HG03060 (cell line): ENCODE results near the gene DGCR6.
"Not testable (repeated sequence)": the region's sequence is repeated elsewhere in the genome, so short reads cannot be mapped to it uniquely, and the experiment has no call there.

Experiments used
- ATAC-seq: cut with Tn5 transposase; IDR thresholded peaks from one replicate; pipeline ENCODE4 v1.9.1; 2021; ENCODE audit warnings: low read depth, moderate number of reproducible peaks; ENCODE audit not compliant: unreplicated experiment

DGCR6 gene

GRCh38 chr22:18905540-18906409, at the start of gene DGCR6:
Gene DGCR6, plus strand, starts transcription at chr22:18906320. Its CDS starts 55 bp downstream, at chr22:18906375.
- no peak for ATAC-seq

GRCh38 chr22:18859314-18859713, 46.8 kb upstream of the DGCR6 start:
- not testable (repeated sequence) for ATAC-seq

DNA sequence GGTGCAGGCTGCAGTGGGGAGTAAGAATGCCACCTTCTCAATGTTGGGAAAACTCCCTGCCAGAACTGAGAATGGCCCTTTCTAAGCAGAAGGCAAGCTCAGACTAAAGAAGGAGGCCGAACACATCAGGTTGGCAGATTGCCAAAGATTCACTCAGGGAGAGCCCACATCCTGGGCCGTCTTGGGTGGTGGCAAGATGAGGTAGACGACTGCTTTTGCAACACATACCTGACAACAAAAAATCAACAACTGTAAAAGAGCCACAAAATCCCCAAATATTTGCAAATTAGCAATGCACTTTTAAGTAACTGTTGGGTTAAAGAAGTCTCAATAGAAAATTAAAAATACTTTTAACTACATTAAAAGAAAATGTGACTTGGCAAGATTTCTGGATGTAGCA, 24.9 kb upstream of the DGCR6 start:
- not testable (repeated sequence) for ATAC-seq

DNA sequence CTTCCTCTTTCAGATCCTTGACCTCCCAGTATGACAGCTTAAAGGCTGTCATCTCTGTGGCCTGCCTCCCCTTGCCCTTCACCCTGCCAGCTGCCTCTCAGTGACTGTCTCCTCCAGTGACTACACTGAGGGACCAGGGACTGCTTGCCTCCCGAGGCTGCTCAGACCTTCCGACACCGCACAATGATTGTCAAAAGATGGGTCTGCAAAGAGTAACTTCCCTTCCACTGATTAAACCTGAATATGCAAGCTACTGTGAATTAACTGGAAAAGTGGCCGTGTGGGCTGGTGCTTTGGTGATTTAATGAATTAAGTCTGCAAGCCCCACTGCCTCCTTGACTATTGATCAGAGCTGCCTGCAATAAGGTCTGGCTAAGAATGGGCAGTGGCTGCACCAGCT, 21.7 kb upstream of the DGCR6 start:
- not testable (repeated sequence) for ATAC-seq

DNA sequence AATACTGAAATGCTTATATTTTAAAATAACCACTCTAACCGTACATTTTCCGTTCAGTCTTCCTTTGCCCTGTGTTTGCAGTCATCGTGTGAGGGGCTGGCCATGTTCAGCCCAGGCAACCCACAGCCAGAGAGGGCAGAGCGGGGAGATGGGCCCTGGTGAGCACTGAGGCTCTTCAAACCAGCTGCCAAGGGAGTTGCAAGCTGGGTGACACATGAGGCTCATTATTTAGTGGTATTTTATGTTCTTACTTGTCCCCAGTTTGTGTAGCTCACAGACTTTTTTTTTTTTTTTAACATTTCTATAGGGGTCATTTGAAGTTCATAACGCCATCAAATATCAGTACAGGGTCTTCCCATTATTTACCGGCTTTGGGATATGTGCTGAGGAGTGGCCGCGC, 18.0 kb upstream of the DGCR6 start:
- no peak for ATAC-seq

DNA sequence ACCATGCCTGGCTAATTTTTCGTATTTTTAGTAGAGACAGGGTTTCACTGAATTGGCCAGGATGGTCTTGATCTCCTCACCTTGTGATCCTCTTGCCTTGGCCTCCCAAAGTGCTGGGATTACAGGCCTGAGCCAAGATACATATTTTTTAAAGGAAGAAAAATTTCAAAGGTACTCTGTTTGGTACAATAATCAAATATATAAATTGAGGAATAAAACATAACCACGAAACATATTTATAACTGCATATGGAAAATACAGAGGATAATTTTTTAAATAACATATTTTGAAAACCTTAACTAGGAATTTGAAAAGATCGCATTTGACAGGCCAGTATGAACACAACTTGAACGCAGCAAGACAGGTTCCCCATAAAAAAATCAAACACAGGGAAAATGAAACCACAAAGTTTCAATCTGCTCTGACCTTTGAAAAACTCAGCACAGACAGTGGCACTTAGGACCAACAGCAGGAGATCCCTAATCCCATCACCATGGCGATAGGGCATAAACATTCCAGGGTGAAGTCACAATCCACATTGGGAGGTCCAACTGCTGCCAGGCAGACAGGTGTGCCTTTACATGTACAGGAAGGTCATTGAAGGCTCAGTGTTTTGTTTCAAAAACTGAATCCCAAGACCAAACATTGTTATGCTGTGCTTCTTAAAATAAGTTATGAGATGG, 15.5 kb upstream of the DGCR6 start:
- ATAC-seq: not testable (repeated sequence)

DNA sequence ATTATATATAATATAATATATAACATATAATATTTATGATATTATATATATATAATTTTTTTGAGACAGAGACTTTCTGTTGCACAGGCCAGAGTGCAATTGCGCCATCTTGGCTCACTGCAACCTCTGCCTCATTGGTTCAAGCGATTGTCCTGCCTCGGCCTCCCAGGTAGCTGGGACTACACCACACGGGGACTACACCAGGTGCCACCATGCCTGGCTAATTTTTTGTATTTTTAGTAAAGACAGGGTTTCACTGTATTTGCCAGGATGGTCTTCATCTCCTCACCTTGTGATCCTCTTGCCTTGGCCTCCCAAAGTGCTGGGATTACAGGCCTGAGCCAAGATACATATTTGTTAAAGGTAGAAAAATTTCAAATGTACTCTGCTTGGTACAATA, 12.3 kb upstream of the DGCR6 start:
- not testable (repeated sequence) for ATAC-seq

DNA sequence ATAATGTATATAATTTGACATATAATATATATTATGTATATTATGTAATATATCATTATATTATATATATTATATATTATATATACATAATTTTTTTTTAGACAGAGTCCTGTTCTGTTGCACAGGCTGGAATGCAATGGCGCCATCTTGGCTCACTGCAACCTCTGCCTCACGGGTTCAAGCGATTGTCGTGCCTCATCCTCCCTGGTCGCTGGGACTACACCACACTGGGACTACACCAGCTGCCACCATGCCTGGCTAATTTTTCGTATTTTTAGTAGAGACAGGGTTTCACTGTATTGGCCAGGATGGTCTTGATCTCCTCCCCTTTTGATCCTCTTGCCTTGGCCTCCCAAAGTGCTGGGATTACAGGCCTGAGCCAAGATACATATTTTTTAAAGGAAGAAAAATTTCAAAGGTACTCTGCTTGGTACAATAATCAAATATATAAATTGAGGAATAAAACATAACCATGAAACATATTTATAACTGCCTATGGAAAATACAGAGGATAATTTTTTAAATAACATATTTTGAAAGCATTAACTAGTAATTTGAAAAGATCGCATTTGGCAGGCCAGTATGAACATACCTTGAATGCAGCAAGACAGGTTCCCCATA, 10.0 kb upstream of the DGCR6 start:
- ATAC-seq: not testable (repeated sequence)

DNA sequence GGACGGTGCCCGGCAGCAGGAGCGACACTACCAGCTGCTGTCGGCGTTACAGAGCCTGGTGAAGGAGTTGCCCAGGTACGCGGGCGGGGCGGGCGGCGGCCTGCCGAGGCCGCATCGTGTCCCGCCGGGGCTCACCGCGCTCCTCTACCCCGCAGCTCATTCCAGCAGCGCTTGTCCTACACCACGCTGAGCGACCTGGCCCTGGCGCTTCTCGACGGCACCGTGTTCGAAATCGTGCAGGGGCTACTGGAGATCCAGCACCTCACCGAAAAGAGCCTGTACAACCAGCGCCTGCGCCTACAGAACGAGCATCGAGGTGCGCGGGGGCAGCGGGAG, 258 bp downstream of the DGCR6 start:
- ATAC-seq: not testable (repeated sequence)

- ATAC-seq: no peak
These were observed 776 bp downstream of the DGCR6 start for GRCh38 chr22:18906896-18907295.

DNA sequence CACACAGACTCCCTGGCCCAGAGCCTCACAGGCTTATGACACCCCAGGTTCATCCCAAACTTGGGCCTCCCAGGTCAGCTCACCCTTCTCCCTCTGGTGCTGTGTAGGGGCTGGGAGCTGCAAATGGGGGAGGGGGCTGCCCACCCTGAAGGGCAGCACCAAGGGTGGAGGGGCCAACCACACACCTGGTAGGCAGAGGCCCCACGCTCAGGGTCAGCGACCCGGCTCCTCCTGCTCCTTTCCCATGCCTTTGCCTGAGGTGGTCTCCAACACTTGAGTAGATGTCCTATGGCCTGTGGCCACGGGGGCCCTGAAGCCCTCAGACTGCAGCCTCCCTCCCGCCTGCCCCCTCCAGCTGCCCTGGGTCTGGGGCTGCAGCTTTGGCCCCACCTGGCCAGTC, 3.4 kb downstream of the DGCR6 start:
- no peak for ATAC-seq

- not testable (repeated sequence) for ATAC-seq
These were observed 5.4 kb downstream of the DGCR6 start for GRCh38 chr22:18911535-18911934.

DNA sequence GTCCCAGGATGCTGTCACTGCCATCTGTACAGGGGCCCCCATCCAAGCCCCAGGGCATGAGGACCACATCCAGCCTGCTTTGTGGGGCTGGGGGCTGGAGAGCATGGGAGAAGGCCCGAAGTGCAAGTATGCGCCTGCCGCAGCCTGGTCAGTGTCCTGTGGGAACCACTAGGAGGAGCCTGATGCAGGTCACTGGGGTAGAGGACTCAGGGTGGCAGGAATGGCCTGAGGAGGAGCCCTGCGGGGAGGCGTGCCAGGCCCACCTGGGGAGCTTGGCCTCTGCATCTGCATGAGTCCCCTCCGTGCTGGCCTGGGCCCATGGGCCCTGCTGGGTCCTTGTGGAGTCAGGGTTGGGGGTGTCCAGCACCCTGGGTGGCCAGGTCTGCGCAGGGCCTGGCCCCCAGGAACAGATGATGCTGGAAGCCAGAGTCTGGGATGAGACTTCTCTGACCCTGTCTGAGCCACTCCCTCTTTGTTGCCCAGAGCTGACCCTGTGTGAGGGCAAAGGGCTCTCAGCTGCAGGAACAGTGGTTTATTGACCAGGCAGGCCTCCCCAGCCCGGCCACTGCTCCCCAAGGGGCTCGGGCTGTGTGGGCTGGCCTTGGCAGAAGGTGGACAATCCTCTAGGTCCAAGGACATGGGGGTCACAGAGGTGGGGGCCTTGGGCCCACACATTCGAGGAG, 6.3 kb downstream of the DGCR6 start:
- ATAC-seq: not testable (repeated sequence)

DNA sequence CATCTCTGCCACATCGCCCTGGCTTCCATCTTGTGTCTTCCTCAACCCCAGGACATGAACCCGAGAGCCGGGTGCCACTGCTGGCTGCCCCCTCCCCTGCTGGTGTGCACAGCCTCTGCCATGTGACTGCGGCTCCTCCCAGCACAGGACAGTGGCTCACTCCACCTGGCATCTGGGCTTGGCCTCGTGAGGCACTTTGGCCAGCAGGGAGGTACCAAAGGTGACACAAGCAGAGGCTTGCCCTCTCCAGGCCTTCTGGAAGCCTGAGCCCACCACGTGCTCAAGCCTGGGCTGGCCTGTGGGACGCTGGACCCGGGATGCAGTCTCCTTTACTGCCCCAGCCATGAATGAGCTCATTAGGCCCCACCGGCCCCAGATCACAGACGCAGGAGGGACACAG, 8.4 kb downstream of the DGCR6 start:
- ATAC-seq: not testable (repeated sequence)

DNA sequence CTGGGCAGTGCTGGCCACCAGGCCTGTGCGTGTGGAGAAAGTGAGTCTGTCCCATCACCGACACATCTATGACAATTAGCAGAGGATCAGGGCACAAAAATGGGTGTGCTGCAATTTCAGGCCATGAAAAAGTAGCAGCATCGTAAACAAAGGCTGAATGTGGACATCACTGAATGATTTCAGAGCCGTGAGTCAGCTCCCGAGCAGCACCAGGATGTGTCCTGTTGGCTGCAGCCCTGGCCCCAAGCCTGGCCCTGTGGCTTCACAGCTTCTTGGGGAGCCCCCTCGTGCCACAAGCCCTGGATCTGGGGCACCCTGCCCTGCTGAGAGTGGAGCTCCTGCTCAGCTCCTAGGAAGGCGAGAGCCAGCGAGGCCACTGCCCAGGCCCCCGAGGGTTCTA, 9.4 kb downstream of the DGCR6 start:
- ATAC-seq: not testable (repeated sequence)

DNA sequence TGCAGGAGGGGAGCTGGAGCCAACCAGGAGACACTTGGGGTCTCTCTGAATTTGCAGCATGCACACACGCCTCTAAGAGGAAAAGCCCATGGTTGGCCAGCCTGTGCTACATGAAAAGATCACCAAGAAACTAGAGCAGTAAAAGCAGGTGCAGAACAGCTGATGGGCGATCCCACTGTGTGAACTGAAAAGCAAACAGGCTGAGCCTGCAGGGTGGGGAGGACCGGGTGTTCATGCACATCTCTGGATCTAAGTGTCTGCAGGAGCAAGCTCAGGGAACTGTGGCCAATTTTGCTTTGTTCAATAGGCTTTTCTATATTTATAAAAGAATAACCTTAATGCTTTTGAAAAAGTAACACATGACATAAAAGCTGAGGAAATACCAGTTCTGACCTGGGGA, 11.7 kb downstream of the DGCR6 start:
- ATAC-seq: not testable (repeated sequence)

GRCh38 chr22:18920257-18920902, 14.3 kb downstream of the DGCR6 start:
- ATAC-seq: not testable (repeated sequence)

DNA sequence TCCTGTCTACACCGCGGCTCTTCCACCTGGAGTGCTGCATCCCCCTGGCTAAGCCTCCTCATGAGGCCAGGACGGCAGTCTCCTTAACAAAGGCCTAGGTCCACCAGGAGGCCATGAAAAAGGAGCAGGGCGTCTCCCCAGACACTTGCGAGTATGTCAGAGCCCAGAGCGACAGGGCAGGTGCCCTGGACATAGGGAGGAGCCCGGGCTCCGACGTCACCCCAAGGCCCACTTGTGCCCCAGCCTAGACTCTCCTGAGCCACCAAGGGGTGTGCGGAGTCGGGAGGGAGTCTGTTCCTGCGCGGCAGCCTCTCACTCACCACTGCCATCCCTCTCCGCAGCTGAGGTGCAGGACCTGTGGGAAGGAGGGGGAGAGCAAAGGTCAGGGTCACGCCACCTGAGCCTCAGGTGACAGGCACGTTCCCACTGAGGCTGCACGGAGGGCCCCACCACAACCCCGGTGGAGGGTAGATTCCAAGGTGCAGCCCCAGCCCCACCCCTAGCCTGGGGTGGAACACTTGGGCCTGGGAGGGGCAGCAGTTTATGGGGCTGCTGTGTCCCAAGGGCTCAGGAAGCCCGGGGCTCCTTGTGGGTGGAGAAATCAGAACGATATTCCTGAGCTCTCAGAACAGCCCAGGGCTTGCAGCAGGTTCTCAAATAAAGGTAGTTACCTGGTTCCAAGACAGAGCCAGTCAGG, 19.4 kb downstream of the DGCR6 start:
- ATAC-seq: no peak

GRCh38 chr22:18927020-18927419, 20.9 kb downstream of the DGCR6 start:
- ATAC-seq: no peak

DNA sequence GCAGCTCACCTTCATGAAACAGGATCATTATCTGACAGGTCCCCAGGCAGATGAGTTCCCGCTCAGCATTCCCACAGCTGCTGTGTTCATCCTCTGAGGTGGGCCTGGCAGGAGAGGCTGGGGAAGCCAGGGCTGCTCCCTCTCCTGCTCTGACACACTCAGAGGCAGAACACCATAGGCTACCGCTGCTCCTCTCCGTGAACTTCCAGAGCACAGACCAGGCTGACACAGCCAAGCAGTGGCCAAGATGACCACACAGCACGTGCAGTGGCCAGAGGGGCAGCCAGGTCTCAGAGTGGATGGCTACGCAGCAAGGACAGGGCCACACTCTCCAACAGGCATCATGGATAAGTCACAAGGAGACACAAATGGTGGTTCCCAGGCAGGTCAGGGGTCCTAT, 21.5 kb downstream of the DGCR6 start:
- no peak for ATAC-seq
